HepG2 (cell line): Measurements from ENCODE around the gene ASNS. TPM values are rescaled to one million over a fixed set of nuclear protein-coding genes. Genes with fewer than 3 reads are reported as not detected.

ENCODE experiments used
- ATAC-seq: fragments of 200-7000 bp; cut with Tn5 transposase; 3 replicates; pipeline ENCODE4 v1.9.1; 2020; ENCODE audit warnings: mild to moderate bottlenecking, moderate library complexity
- BruUV-seq: library from RNA; stranded (reverse); fragments of 400-500 nt; replicated peaks from 2 replicates; lab custom pipeline; 2021; lab: Mats Ljungman, UMichigan
- CTCF ChIA-PET: fragments of 300-600 bp; formaldehyde crosslinking; extraction: SDS; loops from one replicate; lab custom pipeline; 2021; ENCODE audit warnings: low total read pairs, inconsistent platforms, low intra/inter-chr PET ratio; lab: Yijun Ruan, JAX
- POLR2A ChIA-PET: fragments of 350-600 bp; sonication (Branson Sonifier 250); formaldehyde crosslinking; loops from one replicate; lab custom pipeline; 2020; ENCODE audit warnings: antibody characterized with exemption, inconsistent platforms; lab: Yijun Ruan, JAX
- DNase-seq: peaks from one replicate; pipeline ENCODE4 v3.0.0-alpha.2; 2015; ENCODE audit warnings: low spot score
- FAIRE-seq: peaks from 3 replicates; lab custom pipeline; 2011; peaks lifted over from hg19 to GRCh38; lab: Jason Lieb, UNC
- H2AFZ ChIP-seq: one replicate; pipeline ENCODE4 v1.6.1; 2011; ENCODE audit warnings: low read length, inconsistent platforms
- H3K27ac ChIP-seq: fragments of 300-600 bp; 3 replicates; pipeline ENCODE4 v1.8.0; 2011; ENCODE audit warnings: mixed run types, mild to moderate bottlenecking, mixed read lengths, low read length, inconsistent platforms; ENCODE audit not compliant: insufficient read depth; ENCODE audit errors: extremely low read length
- H3K27me3 ChIP-seq, 2 experiments: fragments of 200-600 bp in 1 of 2; 2 replicates in 1 of 2; 3 replicates in 1 of 2; pipeline versions ENCODE4 v1.6.0 to v1.8.0; 2011; ENCODE audit warnings: low read length in 2 of 2, mild to moderate bottlenecking in 2 of 2, moderate library complexity in 2 of 2, inconsistent platforms in 1 of 2; ENCODE audit not compliant: insufficient read depth in 2 of 2, control insufficient read depth in 1 of 2
- H3K36me3 ChIP-seq, 2 experiments: fragments of 200-600 bp in 1 of 2; replicated peaks in 1 of 2; 2 replicates in 1 of 2; 3 replicates in 1 of 2; pipeline versions ENCODE4 v1.5.1 to v1.8.0; 2011; ENCODE audit warnings: low read length in 2 of 2, inconsistent platforms in 1 of 2; ENCODE audit not compliant: insufficient read depth in 2 of 2, control insufficient read depth in 1 of 2
- H3K4me1 ChIP-seq: 2 replicates; pipeline ENCODE4 v1.5.1; 2012; ENCODE audit warnings: low read length, inconsistent platforms; ENCODE audit not compliant: insufficient read depth
- H3K4me2 ChIP-seq: 2 replicates; pipeline ENCODE4 v1.6.0; 2011; ENCODE audit warnings: low read depth, low read length, inconsistent platforms
- H3K4me3 ChIP-seq, 3 experiments: fragments of 200-600 bp in 1 of 3; sonication (generic), shearing (Covaris generic) in 1 of 3; replicated peaks in 1 of 3; 2 replicates each; pipeline ENCODE4 v1.5.1; 2011 to 2016; ENCODE audit warnings: low read length in 3 of 3, inconsistent platforms in 2 of 3, low read depth in 2 of 3, mild to moderate bottlenecking in 2 of 3, control low read depth in 1 of 3, mixed read lengths in 1 of 3; ENCODE audit not compliant: insufficient read depth in 1 of 3
- H3K79me2 ChIP-seq: one replicate; pipeline ENCODE4 v1.6.1; 2011; ENCODE audit warnings: low read length, inconsistent platforms; ENCODE audit not compliant: insufficient read depth
- H3K9ac ChIP-seq: 2 replicates; pipeline ENCODE4 v1.6.0; 2011; ENCODE audit warnings: mild to moderate bottlenecking, low read depth, low read length, inconsistent platforms; ENCODE audit not compliant: insufficient read depth
- H3K9me3 ChIP-seq: 2 replicates; pipeline ENCODE4 v1.5.1; 2012; ENCODE audit warnings: mild to moderate bottlenecking, low read length
- H4K20me1 ChIP-seq: 2 replicates; pipeline ENCODE4 v1.6.0; 2011; ENCODE audit warnings: inconsistent platforms, mild to moderate bottlenecking, low read length, moderate library complexity; ENCODE audit not compliant: insufficient read depth
- ATF1 ChIP-seq: IDR thresholded peaks from 2 replicates; pipeline ENCODE4 v1.6.1; 2016; ENCODE audit warnings: mild to moderate bottlenecking, control low read depth
- BHLHE40 ChIP-seq: IDR thresholded peaks from 2 replicates; pipeline ENCODE4 v1.6.1; 2011; ENCODE audit warnings: low read length, improper control_type of control experiment
- CTCF ChIP-seq: sonication (generic); formaldehyde crosslinking; IDR thresholded peaks from 2 replicates; pipeline ENCODE4 v1.5.0; 2020; ENCODE audit warnings: mild to moderate bottlenecking, missing genetic modification reagents, moderate library complexity
- DMTF1 ChIP-seq: sonication (generic); formaldehyde crosslinking; IDR thresholded peaks from 2 replicates; pipeline ENCODE4 v1.4.0; 2020; ENCODE audit warnings: mild to moderate bottlenecking, missing genetic modification reagents
- DPF2 ChIP-seq: sonication (generic); formaldehyde crosslinking; IDR thresholded peaks from 2 replicates; pipeline ENCODE4 v1.4.0; 2020; ENCODE audit warnings: mild to moderate bottlenecking, low read depth, missing genetic modification reagents, borderline replicate concordance
- FIP1L1 ChIP-seq: fragments of 200-400 bp; formaldehyde crosslinking; IDR thresholded peaks from 2 replicates; pipeline ENCODE4 v1.6.1; 2018; ENCODE audit warnings: low read depth, mild to moderate bottlenecking, low read length, moderate library complexity, borderline replicate concordance; ENCODE audit not compliant: insufficient read depth
- KMT2B ChIP-seq: IDR thresholded peaks from 2 replicates; pipeline ENCODE4 v1.6.1; 2016; ENCODE audit warnings: missing genetic modification reagents, missing compliant biosample characterization
- NR2F2 ChIP-seq: IDR thresholded peaks from 2 replicates; pipeline ENCODE4 v1.6.1; 2012; ENCODE audit warnings: low read depth, inconsistent platforms, borderline replicate concordance
- SOX5 ChIP-seq: IDR thresholded peaks from 2 replicates; pipeline ENCODE4 v1.6.1; 2016; ENCODE audit warnings: borderline replicate concordance
- ZNF24 ChIP-seq: fragments of 450-650 bp; IDR thresholded peaks from 2 replicates; pipeline ENCODE4 v1.6.1; 2017; ENCODE audit warnings: antibody characterized with exemption, mild to moderate bottlenecking
- ZNF296 ChIP-seq: sonication (generic); formaldehyde crosslinking; conservative IDR thresholded peaks from 2 replicates; pipeline ENCODE4 v1.5.0; 2020; ENCODE audit warnings: mild to moderate bottlenecking, missing genetic modification reagents
- ZNF33B ChIP-seq: sonication (generic); formaldehyde crosslinking; IDR thresholded peaks from 2 replicates; pipeline ENCODE4 v1.5.1; 2020; ENCODE audit warnings: mild to moderate bottlenecking, missing genetic modification reagents
- ZNF34 ChIP-seq: sonication (generic); formaldehyde crosslinking; IDR thresholded peaks from 2 replicates; pipeline ENCODE4 v1.4.0; 2020; ENCODE audit warnings: mild to moderate bottlenecking, missing genetic modification reagents, borderline replicate concordance
- ZNF557 ChIP-seq: sonication (generic); formaldehyde crosslinking; IDR thresholded peaks from 2 replicates; pipeline ENCODE4 v1.4.0; 2020; ENCODE audit warnings: missing genetic modification reagents
- ZNF616 ChIP-seq: sonication (generic); formaldehyde crosslinking; IDR thresholded peaks from 2 replicates; pipeline ENCODE4 v1.5.0; 2020; ENCODE audit warnings: low read depth, mild to moderate bottlenecking, missing genetic modification reagents
- ZNF879 ChIP-seq: sonication (generic); formaldehyde crosslinking; IDR thresholded peaks from 2 replicates; pipeline ENCODE4 v1.8.1; 2023; ENCODE audit warnings: missing genetic modification reagents
- WGBS: methylation state at CpG from one replicate; pipeline ENCODE4 v1.1.6; 2017; ENCODE audit warnings: low lambda C conversion rate; 5-methylcytosine and 5-hydroxymethylcytosine counted together
- in situ Hi-C: cut with HindIII; loops from 2 replicates; pipeline ENCODE4 v1.10.0; 2017; ENCODE audit warnings: low pct_unique_long_range_greater_than_20kb; ENCODE audit not compliant: extremely low pct_ligation_motif_present
- intact Hi-C: fragments of 100-400 bp; cut with micrococcal nuclease; formaldehyde crosslinking; loops from one replicate; pipeline ENCODE4 v1.10.0; 2022; ENCODE audit not compliant: unreplicated experiment
- polyA plus RNA-seq, 8 experiments: library from polyadenylated mRNA; depleted of rRNA in 3 of 8; stranded (reverse) in 7 of 8; unstranded in 1 of 8; fragments of >200 nt; fragmentation: Illumina TruSeq in 4 of 8; extraction: Trizol in 4 of 8; gene quantifications; 2 replicates each; pipeline versions ENCODE4 v1.2.1 to v1.2.3, GENCODE V29; 2011 to 2016; ENCODE audit warnings: low read depth in 4 of 8, missing spikeins in 1 of 8, mixed read lengths in 1 of 8; ENCODE audit not compliant: insufficient read depth in 1 of 8
- total RNA-seq, 5 experiments: library from RNA; depleted of rRNA; stranded (reverse); fragments of >200 nt; fragmentation: Illumina TruSeq; extraction: Trizol; gene quantifications; 2 replicates each; pipeline ENCODE4 v1.2.3, GENCODE V29; 2016; ENCODE audit warnings: low read depth in 1 of 5

Gene ASNS
- total and polyA plus RNA-seq, 2 of the 13 experiments (the other 11 are each of a cell fraction or from before 2014, with no cell fraction given), result 55.0 to 75.1 TPM

GRCh38 chr7:97868314-97868713, 3.9 kb downstream of the ASNS start (continued):
- TF ChIP-seq DMTF1 (CRISPR knock-in tag) (no peak), ATF1 (CRISPR knock-in tag) (no peak)

GRCh38 chr7:97865104-97865503, 7.1 kb downstream of the ASNS start:
- no peak for TF ChIP-seq ZNF616 (CRISPR knock-in tag)
- no peak for TF ChIP-seq ZNF296 (CRISPR knock-in tag)
- no peak for TF ChIP-seq KMT2B (CRISPR knock-in tag)
- no peak for TF ChIP-seq ZNF34 (CRISPR knock-in tag)
- TF ChIP-seq CTCF (CRISPR knock-in tag), result no peak
- no peak for TF ChIP-seq FIP1L1
- TF ChIP-seq ZNF24, result no peak
- no peak for TF ChIP-seq ZNF557 (CRISPR knock-in tag)
- TF ChIP-seq SOX5, result no peak
- TF ChIP-seq ZNF33B (CRISPR knock-in tag), result no peak
- no peak for TF ChIP-seq BHLHE40
- no peak for TF ChIP-seq ZNF879 (CRISPR knock-in tag)
- TF ChIP-seq DPF2 (CRISPR knock-in tag), result no peak
- TF ChIP-seq NR2F2, result no peak
- in situ Hi-C loops (no loop called here), intact Hi-C loops (no loop called here)
- Histone ChIP-seq H2AFZ (no peak overlapping the region), H4K20me1 (peaks cover under 1% of the 10 kb centered on the region; the same call in 1 of the 2 replicates), H3K4me1 (peaks cover 16% of the 10 kb centered on the region), H3K27ac (no peak overlapping the region), H3K79me2 (peaks cover 3% of the 10 kb centered on the region), H3K4me3 (no peak overlapping the region), H3K9me3 (no peaks in the 10 kb centered on the region), H3K27me3 (no peaks in the 10 kb centered on the region), H3K4me2 (no peak overlapping the region), H3K9ac (no peak overlapping the region), H3K36me3 (peaks cover 6 to 75% of the 10 kb centered on the region in 2 experiments)
- 93% methylated on average over 3 of the region's 3 CpGs for WGBS
- ChIA-PET CTCF (no interaction called here), POLR2A (no interaction called here)
- BruUV-seq, result no TSS peak
- DNase-seq, result no peak
- no peak for ATAC-seq
- no peak for FAIRE-seq
